Panc1 (cell line): ENCODE data around the gene ATG13. TPM values are rescaled to one million over a fixed set of nuclear protein-coding genes. Genes with fewer than 3 reads are reported as not detected.
"Not testable (repeated sequence)": the region's sequence is repeated elsewhere in the genome, so short reads cannot be mapped to it uniquely, and the experiment has no call there.

Source experiments
- ATAC-seq: fragments of 200-7000 bp; cut with Tn5 transposase; 2 replicates; pipeline ENCODE4 v1.9.1; 2020; ENCODE audit warnings: mild to moderate bottlenecking, moderate library complexity
- BruUV-seq: library from RNA; stranded (reverse); fragments of 400-500 nt; replicated peaks from 2 replicates; lab custom pipeline; 2021; lab: Mats Ljungman, UMichigan
- CTCF ChIA-PET: fragments of 300-600 bp; sonication (Branson Sonifier 250); formaldehyde crosslinking; loops from one replicate; lab custom pipeline; 2022; ENCODE audit warnings: antibody characterized with exemption; lab: Charles Lee
- POLR2A ChIA-PET: fragments of 300-600 bp; sonication (Branson Sonifier 250); formaldehyde crosslinking; loops from one replicate; lab custom pipeline; 2022; ENCODE audit warnings: antibody characterized with exemption; lab: Charles Lee
- DNase-seq: peaks from one replicate; pipeline ENCODE4 v3.0.0-alpha.2; 2010; ENCODE audit warnings: low read depth, low spot score
- H3K27ac ChIP-seq: 2 replicates; pipeline ENCODE4 v1.5.1; 2011; ENCODE audit warnings: mild to moderate bottlenecking, low read length, inconsistent platforms
- H3K27me3 ChIP-seq: fragments of 200-500 bp; sonication (Bioruptor generic); 2 replicates; pipeline ENCODE4 v1.6.0; 2014; ENCODE audit warnings: low read length, inconsistent platforms; ENCODE audit not compliant: control insufficient read depth, insufficient read depth
- H3K36me3 ChIP-seq: fragments of 200-500 bp; sonication (Bioruptor generic); 2 replicates; pipeline ENCODE4 v1.5.1; 2014; ENCODE audit warnings: inconsistent platforms, mild to moderate bottlenecking, low read length, moderate library complexity; ENCODE audit not compliant: control insufficient read depth, insufficient read depth
- H3K4me1 ChIP-seq: 2 replicates; pipeline ENCODE4 v1.5.1; 2011; ENCODE audit warnings: inconsistent platforms, mild to moderate bottlenecking, low read length, moderate library complexity; ENCODE audit not compliant: control insufficient read depth, insufficient read depth
- H3K4me3 ChIP-seq, 2 experiments: 2 replicates each; pipeline ENCODE4 v1.5.1; 2011 to 2012; ENCODE audit warnings: low read depth in 2 of 2, low read length in 2 of 2, mild to moderate bottlenecking in 2 of 2, inconsistent platforms in 1 of 2, moderate library complexity in 1 of 2
- H3K9me3 ChIP-seq: fragments of 200-500 bp; sonication (Bioruptor generic); 2 replicates; pipeline ENCODE4 v1.5.1; 2014; ENCODE audit warnings: low read depth, mild to moderate bottlenecking, inconsistent platforms, low read length, moderate library complexity; ENCODE audit not compliant: control insufficient read depth, insufficient read depth
- CTCF ChIP-seq: fragments of 450-650 bp; IDR thresholded peaks from 2 replicates; pipeline ENCODE4 v1.5.1; 2017; ENCODE audit warnings: mild to moderate bottlenecking
- POLR2AphosphoS5 ChIP-seq: IDR thresholded peaks from 2 replicates; pipeline ENCODE4 v1.6.1; 2012; ENCODE audit warnings: mild to moderate bottlenecking, low read depth, low read length, moderate library complexity
- REST ChIP-seq, 2 experiments: IDR thresholded peaks; 2 replicates each; pipeline ENCODE4 v1.6.1; 2011 to 2012; ENCODE audit warnings: low read depth in 2 of 2, control low read depth in 1 of 2, low read length in 1 of 2, mild to moderate bottlenecking in 1 of 2, moderate library complexity in 1 of 2; ENCODE audit not compliant: insufficient read depth in 1 of 2
- SIN3A ChIP-seq: IDR thresholded peaks from 2 replicates; pipeline ENCODE4 v1.6.1; 2012; ENCODE audit warnings: low read depth, mild to moderate bottlenecking, low read length, moderate library complexity, borderline replicate concordance; ENCODE audit not compliant: insufficient read depth
- TCF7L2 ChIP-seq: IDR thresholded peaks from 2 replicates; pipeline ENCODE4 v1.6.1; 2011; ENCODE audit warnings: mild to moderate bottlenecking, low read depth, low read length, inconsistent platforms
- in situ Hi-C: cut with HindIII; loops from 2 replicates; pipeline ENCODE4 v1.10.0; 2016; ENCODE audit warnings: low sequenced_read_pairs, low pct_unique_long_range_greater_than_20kb
- intact Hi-C: fragments of 100-400 bp; cut with micrococcal nuclease; formaldehyde crosslinking; loops from one replicate; pipeline ENCODE4 v1.10.0; 2022; ENCODE audit not compliant: unreplicated experiment
- total RNA-seq: library from RNA; stranded (reverse); gene quantifications from one replicate; pipeline ENCODE4 v1.2.1, GENCODE V29; 2021; ENCODE audit not compliant: unreplicated experiment

ATG13 gene
- total RNA-seq, 1 experiment from 2014 or later = 57.9 TPM

- ATAC-seq = no peak
- Histone ChIP-seq H3K27ac (no peak overlapping the region), H3K36me3 (no peaks in the 10 kb centered on the region), H3K4me1 (peaks cover 2% of the 10 kb centered on the region; the same call in 1 of the 2 replicates), H3K27me3 (no peaks in the 10 kb centered on the region), H3K9me3 (no peaks in the 10 kb centered on the region), H3K4me3 (no peak overlapping the region)
- DNase-seq = no peak
- ChIA-PET CTCF (no interaction called here), POLR2A (no interaction called here)
- in situ Hi-C loops (no loop called here), intact Hi-C loops (no loop called here)
- BruUV-seq = no TSS peak
- TF ChIP-seq POLR2AphosphoS5 = no peak
- no peak for TF ChIP-seq REST (IDR thresholded peaks at IDR 0.05; ENCODE audit: insufficient read depth in 1 of 2, low read depth in 2 of 2, low read length in 1 of 2)
- TF ChIP-seq CTCF = no peak
- TF ChIP-seq SIN3A = no peak
- TF ChIP-seq TCF7L2 = no peak
Measured at GRCh38 chr11:46582588-46582987, 34.8 kb upstream of the ATG13 start.

DNA sequence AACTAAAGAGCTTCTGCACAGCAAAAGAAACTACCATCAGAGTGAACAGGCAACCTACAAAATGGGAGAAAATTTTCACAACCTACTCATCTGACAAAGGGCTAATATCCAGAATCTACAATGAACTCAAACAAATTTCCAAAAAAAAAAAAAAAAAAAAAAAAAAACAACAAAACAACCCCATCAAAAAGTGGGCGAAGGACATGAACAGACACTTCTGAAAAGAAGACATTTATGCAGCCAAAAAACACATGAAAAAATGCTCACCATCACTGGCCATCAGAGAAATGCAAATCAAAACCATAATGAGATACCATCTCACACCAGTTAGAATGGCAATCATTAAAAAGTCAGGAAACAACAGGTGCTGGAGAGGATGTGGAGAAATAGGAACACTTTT is 33.8 kb upstream of the ATG13 start:
- BruUV-seq, H3K4me3 ChIP-seq, H3K9me3 ChIP-seq, H3K36me3 ChIP-seq, POLR2A ChIA-PET, H3K4me1 ChIP-seq, H3K27ac ChIP-seq, ATAC-seq, DNase-seq, CTCF ChIA-PET, intact Hi-C loops, H3K27me3 ChIP-seq, in situ Hi-C loops: not testable (repeated sequence)

- BruUV-seq = no TSS peak
- Histone ChIP-seq H3K9me3 (no peaks in the 10 kb centered on the region), H3K27me3 (no peaks in the 10 kb centered on the region), H3K36me3 (no peaks in the 10 kb centered on the region; the same call in 1 of the 2 replicates), H3K4me3 (no peak overlapping the region), H3K27ac (no peak overlapping the region), H3K4me1 (peaks cover 25% of the 10 kb centered on the region)
- ChIA-PET POLR2A (interaction anchor here (0.7 kb wide), 1 partner anchor 36 kb away, joined by 3 read pairs; no protein-coding TSS in a partner anchor), CTCF (no interaction called here)
- ATAC-seq (no peak), DNase-seq (no peak)
- TF ChIP-seq SIN3A (no peak), REST (IDR thresholded peaks at IDR 0.05; ENCODE audit: insufficient read depth in 1 of 2, low read depth in 2 of 2, low read length in 1 of 2) (no peak), POLR2AphosphoS5 (no peak), CTCF (no peak), TCF7L2 (no peak)
- intact Hi-C loops = no loop called here
- in situ Hi-C loops = no loop called here
Measured at GRCh38 chr11:46588131-46588530, 29.2 kb upstream of the ATG13 start.
